Daoy (cell line): ENCODE data around the gene ZNF346. TPM values are rescaled to one million over a fixed set of nuclear protein-coding genes. Genes with fewer than 3 reads are reported as not detected.

ENCODE experiments used
- DNase-seq: peaks from one replicate; pipeline ENCODE4 v3.0.0-alpha.2; 2015; ENCODE audit warnings: low read depth
- total RNA-seq: library from RNA; depleted of rRNA; stranded (reverse); fragments of >200 nt; shearing (Covaris generic); gene quantifications from 2 replicates; pipeline ENCODE4 v1.2.3, GENCODE V29; 2014

ZNF346 gene
- total RNA-seq, 1 experiment from 2014 or later = 15.6 TPM

- peak; percentile 43 for DNase-seq
Observed at GRCh38 chr5:177094224-177095087, 72.0 kb downstream of the ZNF346 start.

- no peak for DNase-seq
Observed at GRCh38 chr5:177095088-177095669, 72.7 kb downstream of the ZNF346 start.

- DNase-seq = no peak
Observed at GRCh38 chr5:177096162-177097015, 73.9 kb downstream of the ZNF346 start.

GRCh38 chr5:177097016-177097985 lies 74.8 kb downstream of the ZNF346 start:
- no peak for DNase-seq

- DNase-seq = no peak
Observed at GRCh38 chr5:177098120-177098469, 75.6 kb downstream of the ZNF346 start.

GRCh38 chr5:177098470-177099141 lies 76.1 kb downstream of the ZNF346 start:
- no peak for DNase-seq

GRCh38 chr5:177099422-177100093 lies 77.1 kb downstream of the ZNF346 start:
- DNase-seq = no peak

- peak; percentile 38 for DNase-seq
Observed at GRCh38 chr5:177100714-177101121, 78.2 kb downstream of the ZNF346 start.

- DNase-seq = no peak
Observed at GRCh38 chr5:177103523-177104253, 81.2 kb downstream of the ZNF346 start.

- DNase-seq = no peak
Observed at GRCh38 chr5:177105691-177106476, 83.4 kb downstream of the ZNF346 start.

GRCh38 chr5:177107159-177107558 lies 84.7 kb downstream of the ZNF346 start:
- no peak for DNase-seq

GRCh38 chr5:177109810-177110209 lies 87.3 kb downstream of the ZNF346 start:
- no peak for DNase-seq

GRCh38 chr5:177111720-177112394 lies 89.4 kb downstream of the ZNF346 start:
- peak; percentile 66 for DNase-seq

- no peak for DNase-seq
Observed at GRCh38 chr5:177112589-177113220, 90.2 kb downstream of the ZNF346 start.

GRCh38 chr5:177113566-177114424 lies 91.3 kb downstream of the ZNF346 start:
- peak; percentile 77 for DNase-seq

GRCh38 chr5:177116631-177117373 lies 94.3 kb downstream of the ZNF346 start:
- DNase-seq = peak; percentile 54
